8988T (cell line): ENCODE measurements around the gene SERPINA1.

Experiments used
- DNase-seq: peaks from one replicate; pipeline ENCODE4 v3.0.0; 2011

Gene SERPINA1

GRCh38 chr14:94397289-94398181, 9.1 kb upstream of the SERPINA1 start:
- no peak for DNase-seq

- DNase-seq: no peak
Measured at GRCh38 chr14:94396628-94397225, 8.3 kb upstream of the SERPINA1 start.

GRCh38 chr14:94395888-94396574, 7.6 kb upstream of the SERPINA1 start:
- no peak for DNase-seq

- DNase-seq: no peak
Measured at GRCh38 chr14:94395282-94395887, 7.0 kb upstream of the SERPINA1 start.

DNA sequence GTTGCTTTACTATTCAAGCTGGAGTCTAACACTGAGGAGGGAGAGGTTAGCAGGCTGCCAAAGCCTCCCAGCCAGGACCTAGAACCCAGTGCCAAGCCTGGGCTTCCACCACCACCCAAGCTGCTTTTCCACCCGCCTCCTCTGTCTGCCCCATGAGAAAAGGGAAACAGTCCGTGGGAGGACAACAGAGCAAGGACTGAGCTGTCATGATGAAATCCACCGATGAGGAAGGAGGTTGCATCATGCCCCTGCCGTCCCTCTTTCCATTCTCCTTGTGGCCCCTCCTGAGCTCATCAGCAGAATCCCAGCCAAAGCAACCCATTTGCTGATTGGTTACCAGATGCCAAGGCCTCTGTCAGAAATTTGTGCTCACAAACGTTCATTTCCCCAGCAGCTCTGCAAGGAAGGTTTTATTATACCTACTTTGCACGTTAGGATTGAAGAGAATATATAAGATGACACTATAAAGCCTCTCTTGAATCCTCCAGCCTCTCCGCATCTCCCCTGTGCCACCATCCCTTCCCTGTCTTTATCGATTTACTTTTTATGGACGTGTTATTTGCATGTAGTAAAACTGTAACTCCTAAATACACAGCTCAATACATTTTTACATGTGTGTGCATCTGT, 6.3 kb upstream of the SERPINA1 start:
- DNase-seq: no peak

- DNase-seq: no peak
Measured at GRCh38 chr14:94394025-94394493, 5.7 kb upstream of the SERPINA1 start.

DNA sequence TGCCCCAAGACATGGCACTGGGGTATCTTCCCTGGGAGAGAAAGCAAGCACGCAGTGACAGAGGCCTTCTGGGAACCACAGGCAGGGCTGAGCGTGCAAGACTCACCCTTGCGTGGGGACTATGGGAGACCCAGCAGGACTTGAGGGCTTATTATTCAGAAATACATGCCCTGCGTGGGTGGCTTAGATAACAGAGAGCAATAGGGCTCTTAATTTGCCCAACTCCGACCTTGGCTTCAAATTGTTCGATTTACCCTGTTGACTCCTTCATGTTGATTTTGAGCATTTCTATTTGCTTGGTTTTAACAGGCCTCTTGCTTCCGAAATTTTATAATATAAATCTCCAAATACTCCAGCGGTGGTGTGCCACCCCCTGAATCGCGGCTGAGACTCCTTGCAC, 5.1 kb upstream of the SERPINA1 start:
- no peak for DNase-seq

- DNase-seq: no peak
Measured at GRCh38 chr14:94392510-94392935, 4.1 kb upstream of the SERPINA1 start.

GRCh38 chr14:94391281-94391975, 3.0 kb upstream of the SERPINA1 start:
- DNase-seq: no peak

DNA sequence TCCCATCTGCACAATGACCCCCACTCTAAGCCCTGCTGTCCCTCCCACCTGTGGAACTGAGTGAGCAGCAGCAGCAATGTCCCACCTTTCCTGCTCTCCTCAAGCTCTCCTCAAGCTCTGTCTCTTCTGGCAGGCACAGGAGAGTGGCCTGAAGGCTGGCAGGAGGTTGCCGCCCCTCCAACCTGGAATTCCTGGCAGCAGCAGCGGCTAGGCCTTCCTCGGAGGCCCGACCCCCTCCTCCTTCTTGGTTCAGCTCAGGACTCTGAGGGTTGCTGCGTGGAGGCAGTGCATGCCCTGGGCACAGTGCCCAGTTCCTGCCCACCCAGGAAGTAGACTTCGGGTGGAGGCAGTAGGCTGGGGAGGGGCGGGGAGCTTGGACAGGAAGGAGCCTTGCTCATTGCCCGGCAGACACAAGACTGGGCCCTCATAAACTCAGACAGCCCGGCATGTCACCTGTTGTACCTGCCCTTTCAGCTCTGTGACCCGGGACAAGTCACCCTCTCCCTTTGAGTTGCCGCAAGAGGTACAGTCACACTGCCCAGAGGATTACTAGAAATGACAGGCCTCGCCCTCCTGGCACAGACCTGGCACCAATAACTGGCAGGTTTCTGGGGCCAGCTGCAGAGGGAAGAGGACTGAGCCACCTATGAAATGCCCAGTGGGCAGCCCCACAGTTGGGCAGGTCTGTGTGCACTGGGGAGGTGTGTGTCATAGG, 2.1 kb upstream of the SERPINA1 start:
- DNase-seq: no peak

DNA sequence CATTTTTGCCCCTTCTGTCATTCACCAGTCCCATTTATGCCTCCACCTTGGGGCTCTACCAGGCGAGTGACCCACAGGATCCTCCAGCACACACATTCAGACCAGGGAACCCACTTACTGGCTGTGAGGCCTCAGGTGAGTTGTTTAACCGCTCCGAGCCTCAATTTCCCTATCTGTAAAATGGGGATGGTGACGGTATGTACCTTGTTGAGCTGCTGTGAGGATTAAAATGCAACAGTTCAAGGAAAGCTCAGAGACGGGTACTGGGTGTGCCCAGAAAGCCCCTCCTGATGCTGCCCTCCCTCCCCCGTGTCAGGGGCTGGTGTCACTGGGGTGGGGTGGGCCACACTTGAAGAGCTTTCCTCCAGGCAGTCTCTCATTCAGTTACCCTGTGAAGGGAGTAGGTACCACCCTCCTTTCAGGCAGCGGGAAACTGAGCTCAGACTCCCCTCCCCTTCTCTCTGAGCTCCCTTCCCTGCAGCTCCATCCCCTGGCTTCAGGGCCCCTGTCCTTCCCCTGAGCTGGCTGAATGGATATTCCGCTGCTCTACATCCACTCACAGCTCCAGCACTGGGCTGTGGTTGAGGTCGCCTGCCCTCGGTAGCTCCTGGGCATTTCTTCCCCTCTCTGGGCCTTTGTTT, 1.4 kb upstream of the SERPINA1 start:
- DNase-seq: no peak

- DNase-seq: no peak
Measured at GRCh38 chr14:94389104-94389469, 685 bp upstream of the SERPINA1 start.

GRCh38 chr14:94388027-94388383, 397 bp downstream of the SERPINA1 start:
- no peak for DNase-seq

DNA sequence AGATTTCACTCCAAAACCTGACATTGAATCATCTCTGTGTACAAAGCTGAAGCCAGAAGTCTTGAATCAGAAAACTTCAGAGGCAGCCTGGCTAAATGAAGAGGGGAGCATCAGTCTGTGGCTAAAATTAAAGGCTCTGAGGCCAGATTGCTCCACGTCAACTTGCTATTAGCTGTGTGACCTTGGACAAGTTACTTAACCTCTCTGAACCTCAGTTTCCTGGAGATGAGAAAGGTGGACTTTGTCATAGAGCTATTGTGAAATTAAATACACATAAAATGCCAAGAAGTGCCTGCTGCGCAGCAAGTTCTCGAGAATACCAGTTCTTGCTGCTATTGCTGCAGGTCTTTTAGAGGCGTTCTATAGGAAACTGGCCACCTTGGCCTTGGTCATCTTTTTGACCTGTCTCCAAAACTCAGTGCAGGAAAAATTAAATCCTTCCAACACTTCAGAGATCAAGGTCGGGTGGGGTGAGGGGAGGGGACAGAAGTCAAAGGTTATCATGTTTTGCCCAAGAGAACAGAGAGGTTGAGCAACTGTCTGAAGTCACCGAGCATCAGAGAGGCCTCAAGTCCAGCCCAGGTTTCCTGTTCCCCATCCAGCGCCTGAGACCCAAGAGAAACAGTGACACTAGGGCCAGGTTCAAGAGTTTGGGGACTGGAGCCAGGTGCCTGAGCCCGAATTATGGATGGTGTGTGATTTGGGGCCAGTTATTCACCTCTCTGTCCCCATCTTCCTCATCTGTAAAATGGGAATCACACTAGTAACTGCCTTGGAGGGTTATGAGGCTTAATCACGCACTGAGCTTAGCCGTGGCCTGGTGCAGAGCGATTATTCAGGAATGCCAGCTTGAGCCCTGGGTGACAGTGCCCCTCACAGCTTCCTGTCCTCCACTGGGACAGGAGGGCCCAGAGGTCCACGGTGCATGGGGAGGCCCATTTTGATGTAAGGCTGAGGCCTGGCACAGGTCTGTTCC, 1.1 kb downstream of the SERPINA1 start:
- DNase-seq: no peak

GRCh38 chr14:94386085-94387031, 2.0 kb downstream of the SERPINA1 start:
- DNase-seq: no peak

DNA sequence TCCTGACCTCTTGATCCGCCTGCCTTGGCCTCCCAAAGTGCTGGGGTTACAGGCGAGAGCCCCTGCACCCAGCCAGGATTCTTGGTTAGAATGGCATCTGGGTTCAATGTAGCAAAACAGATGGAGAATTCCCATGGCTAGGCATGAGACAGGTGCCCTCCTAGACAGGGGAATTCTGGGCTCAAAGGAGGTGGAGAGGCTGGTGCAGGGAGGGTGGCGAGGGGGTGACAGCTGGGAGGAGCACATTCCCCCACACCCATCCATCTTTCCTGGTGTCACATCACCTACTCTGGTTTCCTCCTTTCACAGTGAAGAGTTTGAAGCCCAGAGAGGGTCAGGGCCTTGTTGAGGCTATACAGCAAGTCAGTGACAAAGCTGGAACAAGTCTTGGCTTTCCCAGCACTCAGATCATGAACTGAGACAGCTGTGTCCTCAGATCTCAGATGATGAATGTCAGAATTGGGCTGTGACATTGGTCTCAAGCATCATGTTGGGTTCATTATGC, 2.8 kb downstream of the SERPINA1 start:
- DNase-seq: no peak

DNA sequence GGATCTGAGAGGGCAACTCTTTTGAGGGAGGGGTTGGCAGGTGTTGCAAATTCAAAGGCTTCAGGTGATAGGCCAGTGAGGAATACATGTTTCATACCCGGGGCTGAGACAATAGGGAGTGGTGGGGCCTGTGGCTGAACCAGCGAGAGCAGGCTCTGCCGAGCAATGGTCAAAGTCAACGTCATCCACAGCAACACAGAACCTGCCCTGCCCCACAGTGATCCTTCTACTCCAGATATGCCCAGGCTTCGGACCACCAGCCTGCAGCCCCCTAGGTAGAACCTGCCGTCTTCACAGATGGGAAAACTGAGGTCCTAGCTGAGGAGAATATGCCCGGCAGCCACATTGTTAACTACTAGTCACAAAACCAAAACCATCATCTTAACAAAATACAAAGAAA, 4.1 kb downstream of the SERPINA1 start:
- no peak for DNase-seq

- no peak for DNase-seq
Measured at GRCh38 chr14:94383777-94384176, 4.6 kb downstream of the SERPINA1 start.
